ENCODE measurements around the gene CHRDL2. TPM values are rescaled to one million over a fixed set of nuclear protein-coding genes. Genes with fewer than 3 reads are reported as not detected.

CHRDL2 gene
- total and polyA plus RNA-seq, 2 donors (not counting 1 experiment from before 2014, with no cell fraction given) = 0.24 TPM; not detected in 1

DNA sequence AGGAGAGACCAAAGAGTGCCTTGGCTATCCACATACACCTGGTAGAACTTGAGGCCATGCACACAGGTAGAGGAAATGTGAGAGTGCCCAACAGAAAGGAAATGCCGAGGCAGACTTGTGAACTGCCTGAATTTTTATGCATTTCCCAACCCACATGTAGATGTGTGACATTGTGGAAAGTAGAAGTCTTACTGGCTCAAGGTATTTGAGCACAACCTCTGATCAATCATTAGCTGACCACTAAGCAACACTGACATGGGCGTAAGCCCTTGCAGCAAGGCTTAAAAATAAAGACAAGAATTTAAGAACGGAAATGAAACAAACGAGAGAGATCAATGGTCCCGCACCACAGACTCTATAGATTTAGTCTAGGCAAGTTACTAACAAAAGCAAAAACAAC, 76.2 kb downstream of the CHRDL2 start:
- no peaks in the 10 kb centered on the region for H3K4me1 ChIP-seq (ENCODE audit: control insufficient read depth in 2 of 2, insufficient read depth in 2 of 2, low read length in 2 of 2)
- no peak for TF ChIP-seq EZH2 (IDR thresholded peaks at IDR 0.05; ENCODE audit: borderline replicate concordance, insufficient read depth, low read depth, low read length, poor library complexity, severe bottlenecking)
- TF ChIP-seq, protein P1, sequence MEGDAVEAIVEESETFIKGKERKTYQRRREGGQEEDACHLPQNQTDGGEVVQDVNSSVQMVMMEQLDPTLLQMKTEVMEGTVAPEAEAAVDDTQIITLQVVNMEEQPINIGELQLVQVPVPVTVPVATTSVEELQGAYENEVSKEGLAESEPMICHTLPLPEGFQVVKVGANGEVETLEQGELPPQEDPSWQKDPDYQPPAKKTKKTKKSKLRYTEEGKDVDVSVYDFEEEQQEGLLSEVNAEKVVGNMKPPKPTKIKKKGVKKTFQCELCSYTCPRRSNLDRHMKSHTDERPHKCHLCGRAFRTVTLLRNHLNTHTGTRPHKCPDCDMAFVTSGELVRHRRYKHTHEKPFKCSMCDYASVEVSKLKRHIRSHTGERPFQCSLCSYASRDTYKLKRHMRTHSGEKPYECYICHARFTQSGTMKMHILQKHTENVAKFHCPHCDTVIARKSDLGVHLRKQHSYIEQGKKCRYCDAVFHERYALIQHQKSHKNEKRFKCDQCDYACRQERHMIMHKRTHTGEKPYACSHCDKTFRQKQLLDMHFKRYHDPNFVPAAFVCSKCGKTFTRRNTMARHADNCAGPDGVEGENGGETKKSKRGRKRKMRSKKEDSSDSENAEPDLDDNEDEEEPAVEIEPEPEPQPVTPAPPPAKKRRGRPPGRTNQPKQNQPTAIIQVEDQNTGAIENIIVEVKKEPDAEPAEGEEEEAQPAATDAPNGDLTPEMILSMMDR (IDR thresholded peaks at IDR 0.05) = no peak
- no peaks in the 10 kb centered on the region for H3K79me2 ChIP-seq (ENCODE audit: control insufficient read depth, insufficient read depth, low read length)
- Mint-ChIP-seq H3K27me3 (no peaks in the 10 kb centered on the region), H3K4me1 (no peaks in the 10 kb centered on the region), H3K9me3 (ENCODE audit: insufficient read depth) (peaks cover 9% of the 10 kb centered on the region), H3K4me3 (no peak overlapping the region), H3K27ac (no peak overlapping the region)
- no peak overlapping the region for H3K4me2 ChIP-seq (replicated peaks; ENCODE audit: low read depth, low read length, poor library complexity, severe bottlenecking)
- ChIA-PET POLR2A (no interaction called here), CTCF (no interaction called here)
- intact Hi-C loops (cut with micrococcal nuclease) = no loop called here
- H3K36me3 ChIP-seq (replicated peaks in 1 of 2; ENCODE audit: control extremely low read depth in 1 of 2, control insufficient read depth in 1 of 2, extremely low read depth in 1 of 2, insufficient read depth in 2 of 2, low read length in 1 of 2) = peaks cover 0 to 4% of the 10 kb centered on the region in 2 experiments
- H2AFZ ChIP-seq (ENCODE audit: insufficient read depth, low read depth, low read length, poor library complexity, severe bottlenecking) = no peak overlapping the region
- no peaks in the 10 kb centered on the region for H3K27me3 ChIP-seq (replicated peaks in 1 of 4; ENCODE audit: control extremely low read depth in 1 of 4, control insufficient read depth in 3 of 4, insufficient read depth in 4 of 4, low read length in 3 of 4)
- peaks cover 0 to 8% (median 0%) of the 10 kb centered on the region in 3 donors for H3K9me3 ChIP-seq (ENCODE audit: control extremely low read depth in 1 of 3, control insufficient read depth in 2 of 3, insufficient read depth in 1 of 3, low read length in 2 of 3)
- DNase-seq = no peak
- H3K9ac ChIP-seq (ENCODE audit: low read length) = no peak overlapping the region
- H4K20me1 ChIP-seq (ENCODE audit: control insufficient read depth, insufficient read depth, low read length, poor library complexity, severe bottlenecking) = no peaks in the 10 kb centered on the region
- WGBS (ENCODE audit: insufficient coverage) = 80% methylated on average over 1 of the region's 5 CpGs
- H3K4me3 ChIP-seq (ENCODE audit: control extremely low read depth in 1 of 5, extremely low read depth in 1 of 5, insufficient read depth in 1 of 5, low read depth in 2 of 5, low read length in 4 of 5) = no peak overlapping the region
- no peak overlapping the region for H3K27ac ChIP-seq (ENCODE audit: low read length in 2 of 2)
- ATAC-seq (ENCODE audit: low read depth) = no peak

DNA sequence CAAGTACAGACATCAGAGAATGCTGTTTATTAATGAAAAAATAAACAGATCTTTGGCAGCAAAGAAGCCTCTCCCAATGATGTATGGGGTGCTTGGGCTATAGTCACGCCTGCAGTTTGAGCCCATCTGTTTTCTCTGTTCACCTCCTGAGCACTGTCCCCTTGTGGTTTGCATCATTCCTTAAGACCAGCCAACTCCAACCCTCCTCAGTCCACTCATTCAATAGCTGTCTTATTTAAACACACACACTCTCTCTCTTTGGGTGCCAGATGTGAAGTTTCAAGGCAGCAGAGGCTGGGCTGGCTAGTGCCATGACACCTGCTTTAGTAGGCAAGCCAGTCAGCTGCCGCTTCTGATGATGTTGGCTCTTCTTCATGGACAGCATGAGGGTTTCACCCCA, 80.7 kb downstream of the CHRDL2 start:
- Histone ChIP-seq H3K27me3 (replicated peaks in 1 of 4; ENCODE audit: control extremely low read depth in 1 of 4, control insufficient read depth in 3 of 4, insufficient read depth in 4 of 4, low read length in 3 of 4) (no peaks in the 10 kb centered on the region), H2AFZ (ENCODE audit: insufficient read depth, low read depth, low read length, poor library complexity, severe bottlenecking) (no peak overlapping the region), H3K4me1 (ENCODE audit: control insufficient read depth in 2 of 2, insufficient read depth in 2 of 2, low read length in 2 of 2) (no peaks in the 10 kb centered on the region), H3K27ac (ENCODE audit: low read length in 2 of 2) (no peak overlapping the region), H4K20me1 (ENCODE audit: control insufficient read depth, insufficient read depth, low read length, poor library complexity, severe bottlenecking) (no peaks in the 10 kb centered on the region), H3K9ac (ENCODE audit: low read length) (no peak overlapping the region), H3K79me2 (ENCODE audit: control insufficient read depth, insufficient read depth, low read length) (no peaks in the 10 kb centered on the region), H3K4me2 (replicated peaks; ENCODE audit: low read depth, low read length, poor library complexity, severe bottlenecking) (no peak overlapping the region), H3K4me3 (ENCODE audit: control extremely low read depth in 1 of 5, extremely low read depth in 1 of 5, insufficient read depth in 1 of 5, low read depth in 2 of 5, low read length in 4 of 5) (no peak overlapping the region), H3K9me3 (ENCODE audit: control extremely low read depth in 1 of 3, control insufficient read depth in 2 of 3, insufficient read depth in 1 of 3, low read length in 2 of 3) (no peaks in the 10 kb centered on the region), H3K36me3 (replicated peaks in 1 of 2; ENCODE audit: control extremely low read depth in 1 of 2, control insufficient read depth in 1 of 2, extremely low read depth in 1 of 2, insufficient read depth in 2 of 2, low read length in 1 of 2) (peaks cover 0 to 6% of the 10 kb centered on the region in 2 experiments)
- Mint-ChIP-seq H3K4me1 (no peaks in the 10 kb centered on the region), H3K27ac (no peak overlapping the region), H3K4me3 (no peak overlapping the region), H3K9me3 (ENCODE audit: insufficient read depth) (no peaks in the 10 kb centered on the region), H3K27me3 (no peaks in the 10 kb centered on the region)
- POLR2A ChIA-PET = no interaction called here
- TF ChIP-seq, protein P1 (IDR thresholded peaks at IDR 0.05) = no peak
- TF ChIP-seq EZH2 (IDR thresholded peaks at IDR 0.05; ENCODE audit: borderline replicate concordance, insufficient read depth, low read depth, low read length, poor library complexity, severe bottlenecking) = no peak
- ATAC-seq (ENCODE audit: low read depth) (no peak), DNase-seq (no peak)
- intact Hi-C loops (cut with micrococcal nuclease) = no loop called here
- WGBS (ENCODE audit: insufficient coverage) = 100% methylated on average over 2 of the region's 2 CpGs
- CTCF ChIA-PET = no interaction called here
